Measurements from ENCODE around the gene CFC1B. TPM values are rescaled to one million over a fixed set of nuclear protein-coding genes. Genes with fewer than 3 reads are reported as not detected.
"Not testable (repeated sequence)": the region's sequence is repeated elsewhere in the genome, so short reads cannot be mapped to it uniquely, and the experiment has no call there.

The CFC1B gene
- polyA plus RNA-seq: not detected

- H3K4me1 ChIP-seq (ENCODE audit: control insufficient read depth in 2 of 2, insufficient read depth in 2 of 2, low read length in 1 of 2); H3K27me3 ChIP-seq (ENCODE audit: control insufficient read depth in 1 of 2, insufficient read depth in 2 of 2, low read length in 2 of 2); H3K4me3 ChIP-seq (ENCODE audit: low read depth in 1 of 2, low read length in 2 of 2); H3K36me3 ChIP-seq (ENCODE audit: control insufficient read depth in 2 of 2, insufficient read depth in 2 of 2, low read length in 1 of 2); H3K27ac ChIP-seq (ENCODE audit: low read depth in 2 of 2, low read length in 1 of 2); H3K9me3 ChIP-seq (ENCODE audit: control insufficient read depth in 2 of 2, insufficient read depth in 1 of 2, low read depth in 1 of 2, low read length in 1 of 2): not testable (repeated sequence)
- WGBS, 2 donors: no CpG with 5 or more reads among the region's 7 CpGs
Measured at GRCh38 chr2:130520992-130521391, at the start of gene CFC1B. Gene CFC1B, plus strand, starts transcription at chr2:130521222. Its CDS starts 263 bp downstream, at chr2:130521485.

- H3K9me3 ChIP-seq (ENCODE audit: control insufficient read depth in 2 of 2, insufficient read depth in 1 of 2, low read depth in 1 of 2, low read length in 1 of 2); H3K4me3 ChIP-seq (ENCODE audit: low read depth in 1 of 2, low read length in 2 of 2); H3K27me3 ChIP-seq (ENCODE audit: control insufficient read depth in 1 of 2, insufficient read depth in 2 of 2, low read length in 2 of 2); H3K4me1 ChIP-seq (ENCODE audit: control insufficient read depth in 2 of 2, insufficient read depth in 2 of 2, low read length in 1 of 2); H3K27ac ChIP-seq (ENCODE audit: low read depth in 2 of 2, low read length in 1 of 2); H3K36me3 ChIP-seq (ENCODE audit: control insufficient read depth in 2 of 2, insufficient read depth in 2 of 2, low read length in 1 of 2): not testable (repeated sequence)
- WGBS, 2 donors: 42 to 100% methylated on average over 1 to 3 of the region's 4 CpGs
Measured at GRCh38 chr2:130491073-130491472, 29.9 kb upstream of the CFC1B start.

GRCh38 chr2:130509228-130509627 is 11.8 kb upstream of the CFC1B start, which contains the start of gene POTEI:
Gene POTEI, minus strand, starts transcription at chr2:130509328. Its CDS starts 93 bp downstream, at chr2:130509235.
- not testable (repeated sequence) for H3K4me3 ChIP-seq (ENCODE audit: low read depth in 1 of 2, low read length in 2 of 2); H3K27me3 ChIP-seq (ENCODE audit: control insufficient read depth in 1 of 2, insufficient read depth in 2 of 2, low read length in 2 of 2); H3K36me3 ChIP-seq (ENCODE audit: control insufficient read depth in 2 of 2, insufficient read depth in 2 of 2, low read length in 1 of 2); H3K27ac ChIP-seq (ENCODE audit: low read depth in 2 of 2, low read length in 1 of 2); H3K9me3 ChIP-seq (ENCODE audit: control insufficient read depth in 2 of 2, insufficient read depth in 1 of 2, low read depth in 1 of 2, low read length in 1 of 2); H3K4me1 ChIP-seq (ENCODE audit: control insufficient read depth in 2 of 2, insufficient read depth in 2 of 2, low read length in 1 of 2)
- WGBS, 2 donors: 47% methylated on average over 3 of the region's 13 CpGs; no CpG with 5 or more reads in 1 of the 2 donors

- H3K4me1 ChIP-seq (ENCODE audit: control insufficient read depth in 2 of 2, insufficient read depth in 2 of 2, low read length in 1 of 2); H3K36me3 ChIP-seq (ENCODE audit: control insufficient read depth in 2 of 2, insufficient read depth in 2 of 2, low read length in 1 of 2); H3K27ac ChIP-seq (ENCODE audit: low read depth in 2 of 2, low read length in 1 of 2); H3K4me3 ChIP-seq (ENCODE audit: low read depth in 1 of 2, low read length in 2 of 2); H3K9me3 ChIP-seq (ENCODE audit: control insufficient read depth in 2 of 2, insufficient read depth in 1 of 2, low read depth in 1 of 2, low read length in 1 of 2); H3K27me3 ChIP-seq (ENCODE audit: control insufficient read depth in 1 of 2, insufficient read depth in 2 of 2, low read length in 2 of 2): not testable (repeated sequence)
- WGBS, 2 donors: 62% methylated on average over 2 of the region's 31 CpGs; no CpG with 5 or more reads in 1 of the 2 donors
Measured at GRCh38 chr2:130510807-130511746, 9.9 kb upstream of the CFC1B start.

- H3K36me3 ChIP-seq (ENCODE audit: control insufficient read depth in 2 of 2, insufficient read depth in 2 of 2, low read length in 1 of 2); H3K4me1 ChIP-seq (ENCODE audit: control insufficient read depth in 2 of 2, insufficient read depth in 2 of 2, low read length in 1 of 2); H3K27me3 ChIP-seq (ENCODE audit: control insufficient read depth in 1 of 2, insufficient read depth in 2 of 2, low read length in 2 of 2); H3K4me3 ChIP-seq (ENCODE audit: low read depth in 1 of 2, low read length in 2 of 2); H3K27ac ChIP-seq (ENCODE audit: low read depth in 2 of 2, low read length in 1 of 2); H3K9me3 ChIP-seq (ENCODE audit: control insufficient read depth in 2 of 2, insufficient read depth in 1 of 2, low read depth in 1 of 2, low read length in 1 of 2): not testable (repeated sequence)
- 90% methylated on average over 4 of the region's 17 CpGs for WGBS, 2 donors
Measured at GRCh38 chr2:130511747-130512451, 9.1 kb upstream of the CFC1B start.

- no CpG with 5 or more reads among the region's 12 CpGs for WGBS, 2 donors
- not testable (repeated sequence) for H3K27ac ChIP-seq (ENCODE audit: low read depth in 2 of 2, low read length in 1 of 2); H3K9me3 ChIP-seq (ENCODE audit: control insufficient read depth in 2 of 2, insufficient read depth in 1 of 2, low read depth in 1 of 2, low read length in 1 of 2); H3K4me3 ChIP-seq (ENCODE audit: low read depth in 1 of 2, low read length in 2 of 2); H3K36me3 ChIP-seq (ENCODE audit: control insufficient read depth in 2 of 2, insufficient read depth in 2 of 2, low read length in 1 of 2); H3K4me1 ChIP-seq (ENCODE audit: control insufficient read depth in 2 of 2, insufficient read depth in 2 of 2, low read length in 1 of 2); H3K27me3 ChIP-seq (ENCODE audit: control insufficient read depth in 1 of 2, insufficient read depth in 2 of 2, low read length in 2 of 2)
Measured at GRCh38 chr2:130518516-130519106, 2.4 kb upstream of the CFC1B start.

- not testable (repeated sequence) for H3K9me3 ChIP-seq (ENCODE audit: control insufficient read depth in 2 of 2, insufficient read depth in 1 of 2, low read depth in 1 of 2, low read length in 1 of 2); H3K4me3 ChIP-seq (ENCODE audit: low read depth in 1 of 2, low read length in 2 of 2); H3K36me3 ChIP-seq (ENCODE audit: control insufficient read depth in 2 of 2, insufficient read depth in 2 of 2, low read length in 1 of 2); H3K27me3 ChIP-seq (ENCODE audit: control insufficient read depth in 1 of 2, insufficient read depth in 2 of 2, low read length in 2 of 2); H3K4me1 ChIP-seq (ENCODE audit: control insufficient read depth in 2 of 2, insufficient read depth in 2 of 2, low read length in 1 of 2); H3K27ac ChIP-seq (ENCODE audit: low read depth in 2 of 2, low read length in 1 of 2)
- no CpG with 5 or more reads among the region's 23 CpGs for WGBS, 2 donors
Measured at GRCh38 chr2:130522390-130522789, 1.4 kb downstream of the CFC1B start.

- not testable (repeated sequence) for H3K4me3 ChIP-seq (ENCODE audit: low read depth in 1 of 2, low read length in 2 of 2); H3K27me3 ChIP-seq (ENCODE audit: control insufficient read depth in 1 of 2, insufficient read depth in 2 of 2, low read length in 2 of 2); H3K27ac ChIP-seq (ENCODE audit: low read depth in 2 of 2, low read length in 1 of 2); H3K36me3 ChIP-seq (ENCODE audit: control insufficient read depth in 2 of 2, insufficient read depth in 2 of 2, low read length in 1 of 2); H3K9me3 ChIP-seq (ENCODE audit: control insufficient read depth in 2 of 2, insufficient read depth in 1 of 2, low read depth in 1 of 2, low read length in 1 of 2); H3K4me1 ChIP-seq (ENCODE audit: control insufficient read depth in 2 of 2, insufficient read depth in 2 of 2, low read length in 1 of 2)
- no CpG with 5 or more reads among the region's 40 CpGs for WGBS, 2 donors
Measured at GRCh38 chr2:130527365-130527967, 6.4 kb downstream of the CFC1B start.

GRCh38 chr2:130529545-130529944 is 8.5 kb downstream of the CFC1B start:
- H3K27ac ChIP-seq (ENCODE audit: low read depth in 2 of 2, low read length in 1 of 2); H3K9me3 ChIP-seq (ENCODE audit: control insufficient read depth in 2 of 2, insufficient read depth in 1 of 2, low read depth in 1 of 2, low read length in 1 of 2); H3K4me1 ChIP-seq (ENCODE audit: control insufficient read depth in 2 of 2, insufficient read depth in 2 of 2, low read length in 1 of 2); H3K4me3 ChIP-seq (ENCODE audit: low read depth in 1 of 2, low read length in 2 of 2); H3K27me3 ChIP-seq (ENCODE audit: control insufficient read depth in 1 of 2, insufficient read depth in 2 of 2, low read length in 2 of 2); H3K36me3 ChIP-seq (ENCODE audit: control insufficient read depth in 2 of 2, insufficient read depth in 2 of 2, low read length in 1 of 2): not testable (repeated sequence)
- WGBS, 2 donors: no CpG with 5 or more reads among the region's 6 CpGs
